Stimulated activated CD8-positive, alpha-beta memory T cell treated with anti-CD3 and anti-CD28 coated beads, Interleukin-2, amount 100 ng/mL, for 48 hours (primary cell): ENCODE data around the gene IL1RAPL2.
"Not testable (repeated sequence)": the region's sequence is repeated elsewhere in the genome, so short reads cannot be mapped to it uniquely, and the experiment has no call there.

Experiments
- DNase-seq, 2 donors: peaks; one replicate each; pipeline ENCODE4 v3.0.0-alpha.2; 2020; ENCODE audit warnings: low read depth in 2 of 2

Gene IL1RAPL2

DNA sequence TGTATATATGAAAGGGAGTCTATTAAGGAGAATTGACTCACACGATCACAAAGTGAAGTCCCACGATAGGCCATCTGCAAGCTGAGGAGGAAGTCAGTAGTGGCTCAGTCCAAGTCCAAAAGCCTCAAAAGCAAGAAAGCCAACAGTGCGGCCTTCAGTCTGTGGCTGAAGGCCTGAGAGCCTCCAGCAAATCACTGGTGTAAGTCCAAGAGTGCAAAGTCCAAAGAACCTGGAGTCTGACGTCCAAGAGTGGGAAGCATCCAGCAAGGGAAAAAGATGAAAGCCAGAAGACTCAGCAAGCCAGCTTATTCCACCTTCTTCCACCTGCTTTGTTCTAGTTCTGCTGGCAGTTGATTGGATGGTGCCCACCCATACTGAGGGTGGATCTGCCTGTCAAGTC is 104.1 kb downstream of the IL1RAPL2 start:
- DNase-seq = no peak

DNA sequence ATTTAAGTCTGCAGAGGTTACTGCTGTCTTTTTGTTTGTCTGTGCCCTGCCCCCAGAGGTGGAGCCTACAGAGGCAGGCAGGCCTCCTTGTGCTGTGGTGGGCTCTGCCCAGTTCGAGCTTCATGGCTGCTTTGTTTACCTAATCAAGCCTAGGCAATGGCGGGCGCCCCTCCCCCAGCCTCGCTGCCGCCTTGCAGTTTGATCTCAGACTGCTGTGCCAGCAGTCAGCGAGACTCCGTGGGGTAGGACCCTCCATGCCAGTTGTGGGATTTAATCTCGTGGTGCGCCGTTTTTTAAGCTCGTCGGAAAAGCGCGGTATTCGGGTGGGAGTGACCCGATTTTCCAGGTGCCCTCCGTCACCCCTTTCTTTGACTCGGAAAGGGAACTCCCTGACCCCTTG is 111.5 kb downstream of the IL1RAPL2 start:
- DNase-seq = not testable (repeated sequence)

DNA sequence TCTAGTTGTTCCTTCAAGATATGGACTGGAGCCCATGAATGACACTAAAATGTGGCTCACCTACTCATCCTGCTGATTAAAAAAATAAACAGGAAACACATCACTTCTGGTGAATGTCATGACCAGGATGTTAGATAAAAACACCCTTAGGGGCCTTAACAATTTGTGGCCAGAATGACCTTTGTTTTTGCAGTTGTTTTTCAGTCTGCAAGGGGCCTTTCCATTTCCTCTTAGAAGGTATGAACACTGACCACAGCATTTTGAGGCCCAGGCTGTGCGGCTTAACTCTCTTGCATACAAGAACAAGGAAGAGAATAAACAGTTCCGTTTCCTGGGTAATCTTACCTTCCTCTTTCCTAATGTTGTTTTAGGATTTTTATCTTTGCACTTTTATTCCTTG is 113.2 kb downstream of the IL1RAPL2 start:
- no peak for DNase-seq

DNA sequence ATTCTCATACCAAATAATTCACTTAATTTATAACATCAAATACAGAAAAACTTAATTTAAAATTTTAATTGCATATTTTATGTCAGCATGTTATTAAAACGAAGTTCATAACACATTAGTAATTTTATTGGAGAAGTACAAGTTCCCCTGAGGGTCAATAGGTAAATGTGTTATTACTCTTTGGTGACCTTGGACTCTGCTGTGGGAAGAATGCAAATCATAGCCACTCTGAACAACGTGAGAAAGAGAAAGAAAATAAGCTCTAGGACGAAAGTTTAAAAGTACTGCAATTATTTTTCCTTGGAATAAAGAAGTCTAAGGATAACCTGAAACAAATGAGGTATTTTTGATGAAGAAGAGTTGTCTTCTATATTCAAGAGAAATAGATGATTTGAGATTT is 115.2 kb downstream of the IL1RAPL2 start:
- no peak for DNase-seq

DNA sequence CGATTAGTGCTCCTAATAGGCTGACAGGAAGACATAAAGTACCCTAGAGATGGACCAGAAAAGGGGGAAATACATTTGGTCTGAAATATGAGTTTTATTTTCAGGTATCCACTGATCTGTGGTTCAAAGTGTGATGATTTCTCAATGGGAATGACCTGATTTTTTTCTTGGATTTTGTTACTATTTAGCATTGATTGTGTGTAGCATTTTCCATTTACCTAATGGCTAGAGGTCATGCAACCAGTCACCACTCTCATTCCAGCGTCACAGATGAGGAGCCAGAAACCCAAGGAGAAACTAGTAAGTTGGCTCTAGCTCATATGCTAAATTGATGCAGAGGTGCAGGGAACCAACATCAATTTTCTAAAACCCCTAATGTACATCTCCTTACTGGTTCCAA is 118.1 kb downstream of the IL1RAPL2 start:
- DNase-seq = no peak

DNA sequence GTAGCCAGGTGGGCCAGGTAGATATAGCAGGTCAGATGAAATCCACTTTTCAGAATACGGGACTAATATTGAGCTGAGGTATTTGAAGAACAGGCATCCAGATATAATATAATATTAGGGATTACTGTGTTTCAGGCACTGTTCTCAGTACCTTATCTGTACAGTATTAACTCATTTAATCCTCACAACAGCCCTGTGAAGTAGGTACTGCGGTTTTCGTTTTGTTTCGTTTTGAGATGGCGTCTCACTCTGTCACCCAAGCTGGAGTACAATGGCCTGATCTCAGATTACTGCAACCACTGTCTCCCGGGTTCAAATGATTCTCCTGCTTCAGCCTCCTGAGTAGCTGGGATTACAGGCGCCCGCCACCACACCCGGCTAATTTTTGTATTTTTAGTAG is 129.6 kb downstream of the IL1RAPL2 start:
- no peak for DNase-seq

DNA sequence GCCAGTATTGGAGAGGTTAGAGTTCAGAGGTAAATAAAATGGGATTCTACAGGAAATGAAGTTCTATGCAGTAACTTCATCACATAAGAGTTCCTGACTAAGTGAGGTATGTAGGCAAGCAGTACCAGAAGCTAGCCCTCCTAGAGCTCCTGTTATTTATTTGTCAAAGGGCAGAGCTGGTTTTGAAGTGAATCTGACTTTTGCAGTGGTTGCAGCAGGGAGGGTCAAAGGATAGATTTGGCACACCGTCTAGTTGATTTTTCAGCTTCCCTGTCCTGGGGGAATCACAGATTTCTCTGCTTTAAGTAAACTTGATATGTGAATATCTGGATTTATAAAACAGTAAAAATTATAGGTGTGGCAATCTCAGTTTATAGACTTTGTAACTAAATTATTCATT is 130.7 kb downstream of the IL1RAPL2 start:
- DNase-seq = no peak

DNA sequence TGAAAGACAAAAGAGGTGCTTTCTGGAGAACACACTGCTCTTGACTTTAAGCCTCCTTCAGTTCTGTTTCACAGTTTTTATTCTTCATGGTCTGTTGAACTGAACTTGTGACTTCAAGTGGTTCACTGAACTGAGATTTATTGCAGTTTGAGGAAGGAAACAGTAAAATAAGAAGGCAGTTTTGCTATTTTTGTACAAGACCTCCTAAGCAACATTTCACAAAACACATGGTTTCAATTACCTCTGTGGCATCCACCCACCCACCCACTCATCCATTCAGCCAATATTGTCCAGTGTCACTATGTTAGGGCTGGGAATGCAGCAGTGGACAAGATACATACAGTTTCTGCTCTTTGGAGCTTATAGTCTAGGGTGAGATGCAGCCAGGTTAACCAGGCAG is 131.3 kb downstream of the IL1RAPL2 start:
- DNase-seq = no peak

DNA sequence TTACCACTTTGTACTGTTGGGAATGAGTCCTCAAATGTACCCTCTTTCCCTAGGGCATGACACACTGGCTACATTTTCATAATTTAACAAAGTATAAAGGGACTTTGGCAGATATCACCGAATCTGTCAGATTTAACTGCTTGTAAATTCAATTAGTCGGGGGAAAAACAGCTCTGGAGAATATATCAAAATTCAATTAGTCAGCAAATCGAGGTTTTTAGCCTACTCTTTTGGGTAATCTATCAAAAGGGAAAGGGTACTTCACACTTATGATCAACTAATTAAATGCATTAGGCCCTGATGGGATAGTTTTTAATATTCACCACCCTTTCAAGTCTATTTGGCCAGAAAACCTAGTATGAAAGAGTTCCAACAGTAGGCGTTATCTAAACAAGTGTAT is 141.0 kb downstream of the IL1RAPL2 start:
- no peak for DNase-seq

DNA sequence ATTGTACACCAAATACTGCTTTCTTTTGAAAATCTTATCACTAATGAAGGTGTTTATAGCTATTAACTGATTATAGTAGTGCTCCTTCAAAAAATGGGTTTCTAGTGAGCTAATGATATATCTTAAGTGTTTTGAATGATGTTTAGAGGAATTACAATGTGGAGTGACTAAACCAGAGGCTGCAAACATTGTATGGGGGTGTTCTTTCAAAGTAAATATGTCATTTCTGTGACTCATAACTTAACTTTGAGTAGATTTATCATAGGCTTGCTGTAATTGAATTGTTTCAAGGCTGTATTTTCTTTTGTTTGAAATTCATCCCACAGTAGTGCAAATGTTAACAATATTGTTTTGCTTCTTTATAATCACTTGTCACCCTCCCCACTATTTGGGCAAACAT is 141.6 kb downstream of the IL1RAPL2 start:
- no peak for DNase-seq

DNA sequence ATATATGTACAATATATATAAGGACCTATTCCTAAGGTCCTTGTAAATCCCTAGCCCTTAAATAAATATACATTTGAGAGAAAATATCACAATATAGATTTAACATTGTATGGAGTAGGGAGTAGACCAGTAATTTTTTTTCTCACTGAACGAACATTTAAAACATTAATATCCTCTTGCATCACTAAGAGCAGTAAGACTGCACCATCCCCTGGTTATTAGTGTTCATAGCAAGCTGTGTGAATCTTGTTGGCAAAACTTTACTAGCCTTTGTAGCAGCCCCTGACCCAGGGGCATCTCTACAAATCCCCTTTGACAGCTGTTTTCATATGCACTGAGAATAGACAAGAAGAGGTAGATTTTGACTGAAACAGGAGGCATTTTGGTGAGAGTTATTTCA is 146.5 kb downstream of the IL1RAPL2 start:
- DNase-seq = no peak

DNA sequence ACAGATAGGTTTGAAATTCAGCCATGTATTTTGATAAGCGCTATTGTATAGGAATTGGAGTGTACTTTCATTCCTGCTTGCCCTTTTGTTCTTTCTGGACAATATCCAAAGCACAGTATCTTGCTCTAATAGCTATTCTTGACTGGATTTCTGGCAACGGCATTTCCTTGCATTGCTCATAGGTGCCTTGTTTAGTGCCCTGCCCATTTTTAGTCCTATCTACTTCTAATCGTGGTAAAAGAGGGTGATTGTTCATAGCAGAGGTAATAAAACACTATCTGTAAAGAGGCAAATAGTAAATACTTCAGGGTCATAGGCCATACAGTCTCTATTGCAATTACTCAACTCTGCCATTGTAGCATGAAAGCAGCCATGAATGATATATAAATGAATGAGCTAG is 155.9 kb downstream of the IL1RAPL2 start:
- DNase-seq = no peak

DNA sequence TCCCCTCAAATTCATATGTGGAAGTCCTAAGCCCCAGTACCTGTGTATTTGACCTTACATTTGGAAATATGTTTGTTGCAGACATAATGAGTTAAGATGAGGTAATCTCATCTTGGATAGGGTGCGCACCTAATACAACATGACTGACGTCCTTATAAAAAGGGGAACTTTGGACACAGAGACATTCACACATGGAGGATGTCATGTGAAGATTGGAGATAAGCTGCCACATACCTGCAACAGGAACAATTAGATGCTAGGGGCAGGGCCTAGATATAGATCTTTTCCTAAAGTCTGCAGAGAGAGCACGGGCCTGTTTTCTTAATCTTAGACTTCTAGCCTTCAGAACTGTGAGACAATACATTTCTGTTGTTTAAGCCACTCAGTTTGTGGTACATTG is 162.5 kb downstream of the IL1RAPL2 start:
- no peak for DNase-seq

DNA sequence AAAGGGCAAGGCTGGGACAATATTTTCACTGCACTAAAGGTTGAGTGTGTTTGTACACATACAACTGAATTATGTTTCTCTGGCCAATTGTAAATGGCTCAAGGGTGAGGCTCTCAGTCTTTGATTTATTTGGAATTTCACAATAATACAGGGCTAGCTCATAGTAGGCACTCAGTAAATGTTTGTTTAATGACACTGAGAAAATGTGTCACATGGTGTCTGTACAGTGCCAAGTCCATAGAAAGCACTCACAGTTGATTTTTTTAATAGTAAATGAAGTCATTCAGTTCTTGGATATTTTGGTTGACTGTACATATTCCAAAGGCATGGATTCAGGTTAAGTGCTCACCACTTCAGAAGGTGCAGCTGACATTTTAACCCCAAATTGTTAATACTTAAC is 176.4 kb downstream of the IL1RAPL2 start:
- DNase-seq = no peak

DNA sequence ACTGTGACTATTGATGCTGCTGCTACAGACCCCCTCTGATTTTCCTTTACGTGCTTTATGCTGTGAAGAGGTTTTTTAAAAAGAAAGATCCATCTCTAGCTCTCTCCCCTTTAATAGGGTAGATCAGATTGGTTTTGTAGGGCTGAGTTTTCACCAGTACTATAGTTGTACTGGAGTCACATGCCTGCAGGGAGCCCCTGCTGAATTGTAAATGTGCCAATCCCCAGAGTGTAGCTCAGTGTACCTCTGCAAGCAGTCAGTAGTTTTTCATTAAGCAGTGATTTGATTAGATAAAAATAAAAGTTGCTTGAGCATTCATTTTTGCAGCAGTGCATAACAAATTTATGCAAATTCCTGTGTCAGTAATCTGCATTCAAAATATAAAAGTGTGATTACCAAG is 179.2 kb downstream of the IL1RAPL2 start:
- no peak for DNase-seq

DNA sequence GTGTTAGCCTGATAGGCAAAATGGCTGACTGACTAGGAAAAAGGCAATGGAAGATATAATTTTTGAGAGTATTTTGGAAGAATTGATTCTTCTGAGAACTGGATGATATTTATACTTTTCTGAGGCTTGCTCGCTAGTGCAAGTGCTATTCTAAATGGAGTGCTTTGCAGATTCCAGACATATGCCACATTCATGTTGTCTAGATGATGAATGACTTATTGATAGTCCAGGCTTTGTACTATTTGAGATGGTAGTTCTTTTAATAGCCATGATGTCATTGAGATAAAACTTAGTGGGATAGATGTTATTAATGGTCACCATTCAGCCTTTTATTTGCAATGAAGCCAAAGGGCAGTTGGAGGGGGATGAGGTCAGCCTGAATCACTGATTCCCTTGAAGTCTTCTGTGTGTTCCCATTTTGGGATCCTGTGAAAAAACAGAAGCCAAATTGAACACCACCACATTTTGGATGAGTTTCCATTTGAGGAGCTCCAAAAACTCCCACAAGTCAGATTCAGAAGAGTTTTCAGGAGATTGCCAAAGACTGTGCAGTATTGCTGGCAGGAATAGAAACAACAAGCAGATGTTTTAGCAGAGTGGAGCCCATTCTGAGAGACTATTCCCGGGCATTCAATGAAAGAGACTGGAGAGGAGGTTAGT is 184.1 kb downstream of the IL1RAPL2 start:
- no peak for DNase-seq

DNA sequence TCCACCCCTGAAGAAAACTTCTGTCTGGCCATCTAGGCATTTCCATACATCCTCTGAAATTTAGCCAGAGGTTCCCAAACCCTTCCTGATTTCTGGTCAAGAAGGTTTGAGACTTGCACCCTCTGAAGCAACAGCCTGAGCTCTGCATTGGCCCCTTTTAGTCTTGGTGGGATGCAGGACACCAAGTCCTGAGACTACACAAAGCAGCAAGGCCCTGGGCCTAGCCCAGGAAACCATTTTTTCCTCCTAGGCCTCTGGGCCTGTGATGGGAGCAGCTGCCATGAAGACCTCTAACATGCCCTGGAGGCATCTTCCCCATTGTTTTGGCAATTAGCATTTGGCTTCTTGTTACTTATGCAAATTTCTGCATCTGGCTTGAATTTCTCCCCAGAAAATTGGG is 196.6 kb downstream of the IL1RAPL2 start:
- no peak for DNase-seq

DNA sequence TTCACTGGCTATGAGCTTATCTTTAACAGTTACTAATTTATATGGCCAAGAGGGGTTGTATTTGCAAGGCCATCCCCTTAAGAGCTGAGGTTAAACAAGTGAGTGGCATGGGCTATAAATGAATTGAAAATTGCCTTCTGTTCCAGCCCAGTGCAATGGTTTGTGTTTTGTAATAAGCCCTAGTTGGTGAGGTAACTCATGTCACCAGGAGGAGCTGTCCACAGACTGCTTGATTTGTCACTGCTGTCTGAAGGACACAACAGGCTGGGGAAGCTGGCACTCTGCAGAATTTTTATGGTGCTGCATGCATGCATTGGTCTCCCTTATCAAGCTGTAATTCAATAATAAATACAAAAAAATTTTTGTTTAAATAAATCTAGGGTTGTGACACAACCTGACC is 223.8 kb downstream of the IL1RAPL2 start:
- DNase-seq = no peak

DNA sequence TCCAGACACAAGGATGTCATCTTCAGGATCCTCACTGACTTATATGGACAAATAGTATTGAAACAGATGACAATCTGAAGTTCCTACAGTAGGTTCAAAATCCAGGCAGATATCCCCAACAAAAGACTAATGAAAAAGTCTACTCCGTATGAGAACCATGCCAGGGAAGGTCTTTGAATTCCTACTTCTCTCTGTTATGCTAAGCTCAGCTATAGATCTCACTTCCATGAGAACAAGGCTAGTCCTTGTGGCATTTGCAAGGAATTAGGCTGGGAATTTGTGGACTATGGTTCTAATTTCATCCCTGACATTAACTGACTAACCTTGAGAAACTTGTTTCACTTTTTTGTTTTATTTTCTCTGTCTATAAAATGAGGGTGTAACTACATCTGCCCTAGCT is 229.8 kb downstream of the IL1RAPL2 start:
- no peak for DNase-seq

DNA sequence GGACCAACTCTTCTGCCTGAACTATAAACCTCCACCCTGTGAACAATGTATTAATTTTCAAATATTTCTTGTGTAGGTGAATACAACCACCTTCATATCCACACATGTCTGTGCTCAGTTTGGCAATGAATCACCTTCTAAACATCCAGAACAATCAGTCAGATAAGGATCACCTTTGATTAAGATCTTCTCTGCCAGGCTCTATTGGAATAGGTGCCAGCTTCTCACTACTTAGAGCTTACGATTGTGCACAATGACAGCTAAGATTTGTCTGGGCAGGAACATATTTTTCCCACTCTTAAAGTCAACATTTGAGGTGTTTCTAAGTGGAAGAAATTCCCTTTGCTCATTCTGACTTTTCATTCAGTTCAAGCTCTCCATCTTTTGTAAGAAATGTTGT is 237.2 kb downstream of the IL1RAPL2 start:
- DNase-seq = no peak

DNA sequence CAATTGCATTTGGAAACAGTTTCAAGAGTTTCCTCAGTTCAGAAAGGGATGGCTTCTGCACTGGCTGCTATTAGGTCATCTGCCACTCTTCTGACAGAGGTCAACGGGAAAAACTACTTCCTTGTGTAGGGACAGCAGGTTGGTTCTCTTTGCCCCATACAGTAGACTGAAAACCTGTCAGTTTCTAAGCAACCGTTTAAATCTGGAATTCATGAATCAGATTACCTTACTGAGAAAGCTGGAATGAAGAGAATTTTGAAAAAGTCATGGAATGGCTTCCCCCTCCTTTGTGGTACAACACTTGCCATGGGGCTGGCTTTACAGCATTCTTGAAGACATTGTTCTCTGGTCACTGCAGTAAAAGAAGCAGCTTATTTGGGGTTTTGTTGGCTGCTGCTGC is 240.3 kb downstream of the IL1RAPL2 start:
- DNase-seq = no peak

DNA sequence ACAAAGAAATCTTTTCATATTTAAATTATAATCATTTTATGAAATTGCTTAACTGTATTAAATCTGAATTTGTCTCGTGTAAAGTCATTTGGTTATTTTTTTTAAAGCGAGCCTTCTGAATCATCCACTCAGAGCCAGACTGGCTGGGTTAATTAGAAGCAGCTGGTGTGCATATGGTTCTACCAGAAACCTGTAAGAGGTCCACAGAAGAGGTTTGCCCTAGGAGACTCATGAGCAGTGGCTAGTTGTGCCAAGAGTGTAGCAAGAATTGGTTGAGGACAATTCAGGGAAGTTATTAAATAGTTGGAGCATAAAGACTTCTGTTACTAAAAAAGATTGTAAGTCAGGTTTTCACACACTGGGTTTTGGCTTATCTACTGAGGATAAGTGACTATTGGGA is 267.4 kb downstream of the IL1RAPL2 start:
- DNase-seq = no peak

DNA sequence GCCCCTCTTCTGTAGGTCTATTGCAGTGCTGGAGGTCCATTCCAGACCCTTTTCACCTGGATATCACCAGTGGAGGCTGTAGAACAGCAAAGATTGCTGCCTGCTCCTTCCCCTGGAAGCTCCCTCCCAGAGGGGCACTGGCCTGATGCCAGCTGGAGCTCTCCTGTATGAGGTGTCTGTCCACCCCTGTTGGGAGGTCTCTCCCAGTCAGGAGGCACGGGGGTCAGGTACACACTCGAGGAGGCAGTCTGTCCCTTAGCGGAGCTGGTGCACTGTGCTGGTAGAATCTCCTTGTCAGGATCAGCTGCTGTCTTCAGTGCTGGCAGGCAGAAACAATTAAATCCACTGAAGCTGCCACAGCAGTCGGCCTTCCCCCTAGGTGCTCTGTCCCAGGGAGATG is 276.6 kb downstream of the IL1RAPL2 start:
- no peak for DNase-seq

DNA sequence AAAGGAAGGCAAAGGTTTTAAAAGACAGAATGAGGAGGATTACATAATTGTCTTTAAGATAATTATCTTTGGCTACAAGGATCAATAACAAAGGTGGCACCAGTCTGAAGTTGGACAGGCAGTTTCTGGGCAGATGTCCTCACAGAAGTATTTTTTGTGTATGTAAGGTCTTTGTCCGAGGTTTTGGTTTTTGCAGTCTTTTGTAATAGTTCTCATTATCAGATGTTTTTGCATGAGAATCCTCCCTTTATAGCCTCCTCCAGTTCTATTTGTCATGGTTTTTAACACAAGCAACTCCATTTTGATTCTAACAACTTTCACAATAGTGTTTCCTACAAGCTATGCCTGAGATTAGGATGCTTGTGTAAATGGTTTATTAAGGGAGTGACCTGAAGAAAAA is 286.2 kb downstream of the IL1RAPL2 start:
- no peak for DNase-seq

DNA sequence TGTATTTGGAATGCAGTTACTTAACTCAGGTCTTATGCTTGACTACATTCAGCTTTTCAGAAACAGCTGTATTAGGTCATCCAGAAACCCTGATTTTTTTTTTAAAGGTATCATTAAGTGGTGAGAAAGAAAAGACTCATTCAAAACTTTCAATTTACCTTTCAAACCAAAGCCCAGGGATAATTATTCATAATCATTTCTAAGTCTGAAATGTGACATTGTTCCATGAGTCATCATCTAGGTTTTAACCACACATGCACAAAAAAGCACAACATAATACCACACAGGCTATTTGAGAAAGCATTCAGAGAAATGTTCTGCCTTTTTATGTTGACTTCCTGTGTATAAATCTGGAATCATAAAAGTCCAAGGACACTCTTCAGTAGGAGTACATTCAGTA is 288.2 kb downstream of the IL1RAPL2 start:
- DNase-seq = no peak
